NOMO-1 treated with DMSO at 0.1 percent for 48 hours (cell line): ENCODE results near the gene TRMT61A.

Experiments
- DNase-seq: peaks from one replicate; lab custom pipeline; 2025; ENCODE audit not compliant: unreplicated experiment; lab: John Stamatoyannopoulos, UW

The TRMT61A gene

GRCh38 chr14:103533999-103534575, 5.1 kb downstream of the TRMT61A start:
- no peak for DNase-seq

- DNase-seq, result no peak
Observed at GRCh38 chr14:103534576-103535061, 5.6 kb downstream of the TRMT61A start.

- DNase-seq, result no peak
Observed at GRCh38 chr14:103535081-103535890, 6.3 kb downstream of the TRMT61A start.

GRCh38 chr14:103535891-103536565, 7.0 kb downstream of the TRMT61A start:
- no peak for DNase-seq

GRCh38 chr14:103536693-103537092, 7.7 kb downstream of the TRMT61A start:
- DNase-seq, result no peak

- DNase-seq, result no peak
Observed at GRCh38 chr14:103537175-103537990, 8.4 kb downstream of the TRMT61A start.

- DNase-seq, result no peak
Observed at GRCh38 chr14:103538291-103539055, 9.5 kb downstream of the TRMT61A start.

GRCh38 chr14:103539056-103539825, 10.2 kb downstream of the TRMT61A start:
- DNase-seq, result no peak

- DNase-seq, result no peak
Observed at GRCh38 chr14:103540821-103541708, 12.1 kb downstream of the TRMT61A start.

GRCh38 chr14:103541709-103542604, 13.0 kb downstream of the TRMT61A start:
- DNase-seq, result no peak

GRCh38 chr14:103542605-103543088, 13.7 kb downstream of the TRMT61A start:
- no peak for DNase-seq

- no peak for DNase-seq
Observed at GRCh38 chr14:103543140-103543539, 14.1 kb downstream of the TRMT61A start.

- no peak for DNase-seq
Observed at GRCh38 chr14:103543721-103544387, 14.9 kb downstream of the TRMT61A start.

GRCh38 chr14:103544388-103545218, 15.6 kb downstream of the TRMT61A start:
- DNase-seq, result no peak

GRCh38 chr14:103545219-103545914, 16.4 kb downstream of the TRMT61A start:
- DNase-seq, result no peak
